HepG2 (cell line): Measurements from ENCODE around the gene MARCHF2. TPM values are rescaled to one million over a fixed set of nuclear protein-coding genes. Genes with fewer than 3 reads are reported as not detected.

ENCODE experiments used
- ARNT2 ChIP-seq: sonication (generic); formaldehyde crosslinking; IDR thresholded peaks from 2 replicates; pipeline ENCODE4 v1.8.0; 2022; ENCODE audit warnings: mild to moderate bottlenecking, low read depth, missing genetic modification reagents, moderate library complexity
- ASH2L ChIP-seq: fragments of 300-600, 200-600 bp; sonication (generic); IDR thresholded peaks from 2 replicates; pipeline ENCODE4 v1.7.0; 2017; ENCODE audit warnings: low read depth, mild to moderate bottlenecking, moderate library complexity, mixed read lengths, low read length; ENCODE audit not compliant: insufficient read length
- ELF1 ChIP-seq: sonication (generic); formaldehyde crosslinking; IDR thresholded peaks from 2 replicates; pipeline ENCODE4 v1.4.0; 2020; ENCODE audit warnings: missing genetic modification reagents
- EZH2 ChIP-seq: conservative IDR thresholded peaks from 2 replicates; pipeline ENCODE4 v1.6.1; 2012; ENCODE audit warnings: mild to moderate bottlenecking, low read depth, low read length, moderate library complexity
- GTF2F1 ChIP-seq: fragments of 150-350 bp; IDR thresholded peaks from 2 replicates; pipeline ENCODE4 v1.6.1; 2014; ENCODE audit warnings: low read length
- KDM3A ChIP-seq: IDR thresholded peaks from 2 replicates; pipeline ENCODE4 v1.6.1; 2018; ENCODE audit warnings: low read depth, missing compliant biosample characterization
- KDM5A ChIP-seq: fragments of 200-600 bp; sonication (generic); IDR thresholded peaks from 2 replicates; pipeline ENCODE4 v1.7.0; 2018; ENCODE audit warnings: antibody characterized with exemption, mild to moderate bottlenecking, low read length, borderline replicate concordance
- MATR3 ChIP-seq: sonication (generic); formaldehyde crosslinking; IDR thresholded peaks from 2 replicates; pipeline ENCODE4 v1.4.0; 2020; ENCODE audit warnings: missing genetic modification reagents
- MYNN ChIP-seq: sonication (generic); formaldehyde crosslinking; IDR thresholded peaks from 2 replicates; pipeline ENCODE4 v1.4.0; 2020; ENCODE audit warnings: mild to moderate bottlenecking, low read depth, missing genetic modification reagents
- NAIF1 ChIP-seq: sonication (generic); formaldehyde crosslinking; IDR thresholded peaks from 2 replicates; pipeline ENCODE4 v1.5.0; 2020; ENCODE audit warnings: mild to moderate bottlenecking, missing genetic modification reagents, borderline replicate concordance
- NCOA5 ChIP-seq: sonication (generic); formaldehyde crosslinking; IDR thresholded peaks from 2 replicates; pipeline ENCODE4 v1.4.0; 2020; ENCODE audit warnings: missing genetic modification reagents
- PCBP2 ChIP-seq: fragments of 200-400 bp; formaldehyde crosslinking; optimal IDR thresholded peaks from 2 replicates; pipeline ENCODE3; 2018; ENCODE audit warnings: low read length, low read depth; ENCODE audit not compliant: poor library complexity, severe bottlenecking
- SCMH1 ChIP-seq: sonication (generic); formaldehyde crosslinking; IDR thresholded peaks from 2 replicates; pipeline ENCODE4 v1.9.0; 2021; ENCODE audit warnings: missing genetic modification reagents, mild to moderate bottlenecking, borderline replicate concordance
- TARDBP ChIP-seq: sonication (generic); formaldehyde crosslinking; IDR thresholded peaks from 2 replicates; pipeline ENCODE4 v1.8.0; 2022; ENCODE audit warnings: mild to moderate bottlenecking, missing genetic modification reagents
- YEATS4 ChIP-seq: sonication (generic); formaldehyde crosslinking; IDR thresholded peaks from 2 replicates; pipeline ENCODE4 v1.4.0; 2020; ENCODE audit warnings: missing genetic modification reagents, borderline replicate concordance
- ZBTB4 ChIP-seq: sonication (generic); formaldehyde crosslinking; IDR thresholded peaks from 2 replicates; pipeline ENCODE4 v1.4.0; 2020; ENCODE audit warnings: missing genetic modification reagents, mild to moderate bottlenecking, borderline replicate concordance
- ZBTB42 ChIP-seq: sonication (generic); formaldehyde crosslinking; IDR thresholded peaks from 2 replicates; pipeline ENCODE4 v1.5.0; 2020; ENCODE audit warnings: mild to moderate bottlenecking, missing genetic modification reagents
- ZFP36L2 ChIP-seq: sonication (generic); formaldehyde crosslinking; IDR thresholded peaks from 2 replicates; pipeline ENCODE4 v1.4.0; 2020; ENCODE audit warnings: missing genetic modification reagents
- ZNF205 ChIP-seq: IDR thresholded peaks from 2 replicates; pipeline ENCODE4 v1.6.1; 2018; ENCODE audit warnings: missing biosample characterization, missing genetic modification reagents
- ZNF567 ChIP-seq: sonication (generic); formaldehyde crosslinking; IDR thresholded peaks from 2 replicates; pipeline ENCODE4 v1.8.1; 2023; ENCODE audit warnings: mild to moderate bottlenecking, missing genetic modification reagents, borderline replicate concordance
- ZNF615 ChIP-seq: sonication (generic); formaldehyde crosslinking; IDR thresholded peaks from 2 replicates; pipeline ENCODE4 v1.5.0; 2020; ENCODE audit warnings: mild to moderate bottlenecking, missing genetic modification reagents, borderline replicate concordance
- ZNF644 ChIP-seq: IDR thresholded peaks from 2 replicates; pipeline ENCODE4 v1.6.1; 2016; ENCODE audit warnings: low read depth
- ZSCAN21 ChIP-seq: sonication (generic); formaldehyde crosslinking; IDR thresholded peaks from 2 replicates; pipeline ENCODE4 v1.8.0; 2022; ENCODE audit warnings: mild to moderate bottlenecking, missing genetic modification reagents, moderate library complexity, borderline replicate concordance
- polyA plus RNA-seq, 8 experiments: library from polyadenylated mRNA; depleted of rRNA in 3 of 8; stranded (reverse) in 7 of 8; unstranded in 1 of 8; fragments of >200 nt; fragmentation: Illumina TruSeq in 4 of 8; extraction: Trizol in 4 of 8; gene quantifications; 2 replicates each; pipeline versions ENCODE4 v1.2.1 to v1.2.3, GENCODE V29; 2011 to 2016; ENCODE audit warnings: low read depth in 4 of 8, missing spikeins in 1 of 8, mixed read lengths in 1 of 8; ENCODE audit not compliant: insufficient read depth in 1 of 8
- total RNA-seq, 5 experiments: library from RNA; depleted of rRNA; stranded (reverse); fragments of >200 nt; fragmentation: Illumina TruSeq; extraction: Trizol; gene quantifications; 2 replicates each; pipeline ENCODE4 v1.2.3, GENCODE V29; 2016; ENCODE audit warnings: low read depth in 1 of 5
- TF ChIP-seq, protein P1 (sequence below): IDR thresholded peaks from 2 replicates; pipeline ENCODE4 v1.6.1; 2016; ENCODE audit warnings: control low read depth
- TF ChIP-seq, protein P2 (sequence below): sonication (generic); formaldehyde crosslinking; IDR thresholded peaks from 2 replicates; pipeline ENCODE4 v1.8.0; 2022; ENCODE audit warnings: low read depth, missing genetic modification reagents

Gene MARCHF2
- total and polyA plus RNA-seq, 2 of the 13 experiments (the other 11 are each of a cell fraction or from before 2014, with no cell fraction given): 12.7 to 13.0 TPM

- TF ChIP-seq, protein P1, sequence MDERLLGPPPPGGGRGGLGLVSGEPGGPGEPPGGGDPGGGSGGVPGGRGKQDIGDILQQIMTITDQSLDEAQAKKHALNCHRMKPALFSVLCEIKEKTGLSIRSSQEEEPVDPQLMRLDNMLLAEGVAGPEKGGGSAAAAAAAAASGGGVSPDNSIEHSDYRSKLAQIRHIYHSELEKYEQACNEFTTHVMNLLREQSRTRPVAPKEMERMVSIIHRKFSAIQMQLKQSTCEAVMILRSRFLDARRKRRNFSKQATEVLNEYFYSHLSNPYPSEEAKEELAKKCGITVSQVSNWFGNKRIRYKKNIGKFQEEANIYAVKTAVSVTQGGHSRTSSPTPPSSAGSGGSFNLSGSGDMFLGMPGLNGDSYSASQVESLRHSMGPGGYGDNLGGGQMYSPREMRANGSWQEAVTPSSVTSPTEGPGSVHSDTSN (CRISPR knock-in tag): no peak
- TF ChIP-seq ZSCAN21: peak; percentile 44; the same call in 1 of the 2 replicates
- TF ChIP-seq SCMH1 (CRISPR knock-in tag): no peak
- peak; percentile 77 for TF ChIP-seq ASH2L
- TF ChIP-seq NCOA5: no peak
- TF ChIP-seq ARNT2 (CRISPR knock-in tag): no peak
- TF ChIP-seq ZNF615: no peak
- TF ChIP-seq MATR3 (CRISPR knock-in tag): no peak
- TF ChIP-seq ZBTB42 (CRISPR knock-in tag): no peak
- no peak for TF ChIP-seq PCBP2
- TF ChIP-seq MYNN (CRISPR knock-in tag): no peak
- no peak for TF ChIP-seq ZNF567 (CRISPR knock-in tag)
- peak; percentile 76; the same call in 1 of the 2 replicates for TF ChIP-seq TARDBP (CRISPR knock-in tag)
- peak; percentile 72; the same call in 1 of the 2 replicates for TF ChIP-seq ZNF205 (CRISPR knock-in tag)
- TF ChIP-seq, protein P2, sequence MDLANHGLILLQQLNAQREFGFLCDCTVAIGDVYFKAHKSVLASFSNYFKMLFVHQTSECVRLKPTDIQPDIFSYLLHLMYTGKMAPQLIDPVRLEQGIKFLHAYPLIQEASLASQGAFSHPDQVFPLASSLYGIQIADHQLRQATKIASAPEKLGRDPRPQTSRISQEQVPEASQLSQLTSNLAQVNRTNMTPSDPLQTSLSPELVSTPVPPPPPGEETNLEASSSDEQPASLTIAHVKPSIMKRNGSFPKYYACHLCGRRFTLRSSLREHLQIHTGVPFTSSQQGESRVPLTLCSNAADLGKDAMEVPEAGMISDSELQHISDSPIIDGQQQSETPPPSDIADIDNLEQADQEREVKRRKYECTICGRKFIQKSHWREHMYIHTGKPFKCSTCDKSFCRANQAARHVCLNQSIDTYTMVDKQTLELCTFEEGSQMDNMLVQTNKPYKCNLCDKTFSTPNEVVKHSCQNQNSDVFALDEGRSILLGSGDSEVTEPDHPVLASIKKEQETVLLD (CRISPR knock-in tag): no peak
- no peak for TF ChIP-seq EZH2
- peak; percentile 100 for TF ChIP-seq ZBTB4
- peak; percentile 31; the same call in 1 of the 2 replicates for TF ChIP-seq ELF1 (CRISPR knock-in tag)
- 0 out of 2 replicates have a peak, but pooled peaks have one; percentile 55 for TF ChIP-seq KDM3A (CRISPR knock-in tag)
- no peak for TF ChIP-seq ZFP36L2 (CRISPR knock-in tag)
- no peak for TF ChIP-seq GTF2F1
- TF ChIP-seq ZNF644 (CRISPR knock-in tag): peak; percentile 73; the same call in 1 of the 2 replicates
- TF ChIP-seq NAIF1: no peak; the same call in 1 of the 2 replicates
- no peak for TF ChIP-seq YEATS4
- TF ChIP-seq KDM5A: no peak
Measured at GRCh38 chr19:8373867-8374813, 39.0 kb upstream of the MARCHF2 start (continued).
